HepG2 (cell line): ENCODE data around the gene DAB2IP. TPM values are rescaled to one million over a fixed set of nuclear protein-coding genes. Genes with fewer than 3 reads are reported as not detected.

Experiments used
- ATAC-seq: fragments of 200-7000 bp; cut with Tn5 transposase; 3 replicates; pipeline ENCODE4 v1.9.1; 2020; ENCODE audit warnings: mild to moderate bottlenecking, moderate library complexity
- Bru-seq: library from RNA; stranded (reverse); fragments of 400-500 nt; gene quantifications from one replicate; lab custom pipeline; 2021; lab: Mats Ljungman, UMichigan
- BruChase-seq, 2 experiments: library from RNA; stranded (reverse); fragments of 400-500 nt; gene quantifications; one replicate each; lab custom pipeline; 2021; lab: Mats Ljungman, UMichigan
- BruUV-seq: library from RNA; stranded (reverse); fragments of 400-500 nt; replicated peaks from 2 replicates; lab custom pipeline; 2021; lab: Mats Ljungman, UMichigan
- CTCF ChIA-PET: fragments of 300-600 bp; formaldehyde crosslinking; extraction: SDS; loops from one replicate; lab custom pipeline; 2021; ENCODE audit warnings: low total read pairs, inconsistent platforms, low intra/inter-chr PET ratio; lab: Yijun Ruan, JAX
- POLR2A ChIA-PET: fragments of 350-600 bp; sonication (Branson Sonifier 250); formaldehyde crosslinking; loops from one replicate; lab custom pipeline; 2020; ENCODE audit warnings: antibody characterized with exemption, inconsistent platforms; lab: Yijun Ruan, JAX
- DNase-seq: peaks from one replicate; pipeline ENCODE4 v3.0.0-alpha.2; 2015; ENCODE audit warnings: low spot score
- FAIRE-seq: peaks from 3 replicates; lab custom pipeline; 2011; peaks lifted over from hg19 to GRCh38; lab: Jason Lieb, UNC
- H2AFZ ChIP-seq: one replicate; pipeline ENCODE4 v1.6.1; 2011; ENCODE audit warnings: low read length, inconsistent platforms
- H3K27ac ChIP-seq: fragments of 300-600 bp; 3 replicates; pipeline ENCODE4 v1.8.0; 2011; ENCODE audit warnings: mixed run types, mild to moderate bottlenecking, mixed read lengths, low read length, inconsistent platforms; ENCODE audit not compliant: insufficient read depth; ENCODE audit errors: extremely low read length
- H3K27me3 ChIP-seq, 2 experiments: fragments of 200-600 bp in 1 of 2; 2 replicates in 1 of 2; 3 replicates in 1 of 2; pipeline versions ENCODE4 v1.6.0 to v1.8.0; 2011; ENCODE audit warnings: low read length in 2 of 2, mild to moderate bottlenecking in 2 of 2, moderate library complexity in 2 of 2, inconsistent platforms in 1 of 2; ENCODE audit not compliant: insufficient read depth in 2 of 2, control insufficient read depth in 1 of 2
- H3K36me3 ChIP-seq, 2 experiments: fragments of 200-600 bp in 1 of 2; replicated peaks in 1 of 2; 2 replicates in 1 of 2; 3 replicates in 1 of 2; pipeline versions ENCODE4 v1.5.1 to v1.8.0; 2011; ENCODE audit warnings: low read length in 2 of 2, inconsistent platforms in 1 of 2; ENCODE audit not compliant: insufficient read depth in 2 of 2, control insufficient read depth in 1 of 2
- H3K4me1 ChIP-seq: 2 replicates; pipeline ENCODE4 v1.5.1; 2012; ENCODE audit warnings: low read length, inconsistent platforms; ENCODE audit not compliant: insufficient read depth
- H3K4me2 ChIP-seq: 2 replicates; pipeline ENCODE4 v1.6.0; 2011; ENCODE audit warnings: low read depth, low read length, inconsistent platforms
- H3K4me3 ChIP-seq, 3 experiments: fragments of 200-600 bp in 1 of 3; sonication (generic), shearing (Covaris generic) in 1 of 3; replicated peaks in 1 of 3; 2 replicates each; pipeline ENCODE4 v1.5.1; 2011 to 2016; ENCODE audit warnings: low read length in 3 of 3, inconsistent platforms in 2 of 3, low read depth in 2 of 3, mild to moderate bottlenecking in 2 of 3, control low read depth in 1 of 3, mixed read lengths in 1 of 3; ENCODE audit not compliant: insufficient read depth in 1 of 3
- H3K79me2 ChIP-seq: one replicate; pipeline ENCODE4 v1.6.1; 2011; ENCODE audit warnings: low read length, inconsistent platforms; ENCODE audit not compliant: insufficient read depth
- H3K9ac ChIP-seq: 2 replicates; pipeline ENCODE4 v1.6.0; 2011; ENCODE audit warnings: mild to moderate bottlenecking, low read depth, low read length, inconsistent platforms; ENCODE audit not compliant: insufficient read depth
- H3K9me3 ChIP-seq: 2 replicates; pipeline ENCODE4 v1.5.1; 2012; ENCODE audit warnings: mild to moderate bottlenecking, low read length
- H4K20me1 ChIP-seq: 2 replicates; pipeline ENCODE4 v1.6.0; 2011; ENCODE audit warnings: inconsistent platforms, mild to moderate bottlenecking, low read length, moderate library complexity; ENCODE audit not compliant: insufficient read depth
- GABPA ChIP-seq, 2 experiments: IDR thresholded peaks; 2 replicates each; pipeline ENCODE4 v1.6.1; 2011 to 2016; ENCODE audit warnings: low read depth in 2 of 2, low read length in 1 of 2, missing biosample characterization in 1 of 2, missing genetic modification characterization in 1 of 2
- HNRNPK ChIP-seq: fragments of 200-400 bp; formaldehyde crosslinking; IDR thresholded peaks from 2 replicates; pipeline ENCODE4 v1.6.1; 2018; ENCODE audit warnings: low read length, low read depth, moderate library complexity, mild to moderate bottlenecking; ENCODE audit not compliant: poor library complexity, severe bottlenecking
- MTF1 ChIP-seq: sonication (generic); formaldehyde crosslinking; IDR thresholded peaks from 2 replicates; pipeline ENCODE4 v1.5.0; 2020; ENCODE audit warnings: missing genetic modification reagents
- PHF21A ChIP-seq: sonication (generic); formaldehyde crosslinking; IDR thresholded peaks from 2 replicates; pipeline ENCODE4 v1.5.0; 2020; ENCODE audit warnings: mild to moderate bottlenecking, missing genetic modification reagents
- ZKSCAN5 ChIP-seq: sonication (generic); formaldehyde crosslinking; IDR thresholded peaks from 2 replicates; pipeline ENCODE4 v1.5.1; 2020; ENCODE audit warnings: mild to moderate bottlenecking, missing genetic modification reagents
- ZNF292 ChIP-seq: sonication (generic); formaldehyde crosslinking; IDR thresholded peaks from 2 replicates; pipeline ENCODE4 v1.8.1; 2022; ENCODE audit warnings: mild to moderate bottlenecking, low read depth, missing genetic modification reagents, borderline replicate concordance
- ZNF687 ChIP-seq: sonication (generic); formaldehyde crosslinking; IDR thresholded peaks from 2 replicates; pipeline ENCODE4 v1.5.1; 2020; ENCODE audit warnings: mild to moderate bottlenecking, missing genetic modification reagents, moderate library complexity
- ZSCAN20 ChIP-seq: sonication (generic); formaldehyde crosslinking; IDR thresholded peaks from 2 replicates; pipeline ENCODE4 v1.4.0; 2020; ENCODE audit warnings: missing genetic modification reagents, mild to moderate bottlenecking, borderline replicate concordance
- WGBS: methylation state at CpG from one replicate; pipeline ENCODE4 v1.1.6; 2017; ENCODE audit warnings: low lambda C conversion rate; 5-methylcytosine and 5-hydroxymethylcytosine counted together
- in situ Hi-C: cut with HindIII; loops from 2 replicates; pipeline ENCODE4 v1.10.0; 2017; ENCODE audit warnings: low pct_unique_long_range_greater_than_20kb; ENCODE audit not compliant: extremely low pct_ligation_motif_present
- intact Hi-C: fragments of 100-400 bp; cut with micrococcal nuclease; formaldehyde crosslinking; loops from one replicate; pipeline ENCODE4 v1.10.0; 2022; ENCODE audit not compliant: unreplicated experiment
- long read RNA-seq, 2 experiments: library from RNA in 1 of 2; library from polyadenylated mRNA in 1 of 2; stranded (forward) in 1 of 2; unstranded in 1 of 2; transcript quantifications; one replicate each; pipeline ENCODE4 v2.0.0, GENCODE V29; 2019 to 2022
- polyA minus RNA-seq, 3 experiments: library from RNA; depleted of rRNA, polyadenylated mRNA; stranded (reverse); fragments of >200 nt; gene quantifications; 2 replicates each; pipeline ENCODE4 v1.2.3, GENCODE V29; 2011; ENCODE audit warnings: low replicate concordance in 1 of 3
- polyA plus RNA-seq, 8 experiments: library from polyadenylated mRNA; depleted of rRNA in 3 of 8; stranded (reverse) in 7 of 8; unstranded in 1 of 8; fragments of >200 nt; fragmentation: Illumina TruSeq in 4 of 8; extraction: Trizol in 4 of 8; gene quantifications; 2 replicates each; pipeline versions ENCODE4 v1.2.1 to v1.2.3, GENCODE V29; 2011 to 2016; ENCODE audit warnings: low read depth in 4 of 8, missing spikeins in 1 of 8, mixed read lengths in 1 of 8; ENCODE audit not compliant: insufficient read depth in 1 of 8
- total RNA-seq, 5 experiments: library from RNA; depleted of rRNA; stranded (reverse); fragments of >200 nt; fragmentation: Illumina TruSeq; extraction: Trizol; gene quantifications; 2 replicates each; pipeline ENCODE4 v1.2.3, GENCODE V29; 2016; ENCODE audit warnings: low read depth in 1 of 5
- TF ChIP-seq, protein P1 (sequence below): IDR thresholded peaks from 2 replicates; pipeline ENCODE4 v1.6.1; 2018; ENCODE audit warnings: missing genetic modification reagents, mild to moderate bottlenecking, missing compliant biosample characterization
- TF ChIP-seq, protein P2 (sequence below): sonication (generic); formaldehyde crosslinking; conservative IDR thresholded peaks from 2 replicates; pipeline ENCODE4 v1.4.0; 2020; ENCODE audit warnings: missing genetic modification reagents

Gene DAB2IP
- 25.3 and 32.1 TPM in 2 replicates for total RNA-seq (2016; rRNA removed; fragmentation: Illumina TruSeq; extraction: Trizol)
- total RNA-seq (2016; cell fraction: cytosol; rRNA removed; fragmentation: Illumina TruSeq; extraction: Trizol; ENCODE audit: low read depth): 2.8 and 5.2 TPM in 2 replicates
- total RNA-seq (2016; cell fraction: insoluble cytoplasmic fraction; rRNA removed; fragmentation: Illumina TruSeq; extraction: Trizol): 24.3 and 28.3 TPM in 2 replicates
- total RNA-seq (2016; cell fraction: membrane; rRNA removed; fragmentation: Illumina TruSeq; extraction: Trizol): 10.8 and 12.3 TPM in 2 replicates
- total RNA-seq (2016; cell fraction: nucleus; rRNA removed; fragmentation: Illumina TruSeq; extraction: Trizol): 23.5 and 29.5 TPM in 2 replicates
- polyA plus RNA-seq (2011; rRNA removed): 37.9 and 39.9 TPM in 2 replicates
- polyA plus RNA-seq (2011; cell fraction: cytosol; rRNA removed): 20.8 and 29.3 TPM in 2 replicates
- 42.4 and 54.9 TPM in 2 replicates for polyA plus RNA-seq (2011; cell fraction: nucleus; rRNA removed)
- 14.7 and 24.6 TPM in 2 replicates for polyA plus RNA-seq (2012)
- 1.9 and 2.6 TPM in 2 replicates for polyA plus RNA-seq (2016; cell fraction: cytosol; fragmentation: Illumina TruSeq; extraction: Trizol; ENCODE audit: low read depth)
- 24.2 and 33.5 TPM in 2 replicates for polyA plus RNA-seq (2016; cell fraction: insoluble cytoplasmic fraction; fragmentation: Illumina TruSeq; extraction: Trizol; ENCODE audit: low read depth)
- polyA plus RNA-seq (2016; cell fraction: membrane; fragmentation: Illumina TruSeq; extraction: Trizol; ENCODE audit: low read depth): 5.5 and 5.8 TPM in 2 replicates
- polyA plus RNA-seq (2016; cell fraction: nucleus; fragmentation: Illumina TruSeq; extraction: Trizol; ENCODE audit: insufficient read depth, low read depth): 42.8 and 47.1 TPM in 2 replicates
- 48.1 and 97.1 TPM in 2 replicates for polyA minus RNA-seq (2011; rRNA and poly(A)+ RNA removed; ENCODE audit: low replicate concordance)
- polyA minus RNA-seq (2011; cell fraction: cytosol; rRNA and poly(A)+ RNA removed): 26.5 and 29.0 TPM in 2 replicates
- 34.6 and 46.1 TPM in 2 replicates for polyA minus RNA-seq (2011; cell fraction: nucleus; rRNA and poly(A)+ RNA removed)
- percentile 58 among the genes with signal in this experiment for Bru-seq, nascent RNA
- percentile 62 among the genes with signal in this experiment for BruChase-seq, experiment 1, labeled RNA remaining after a 6-hour chase
- BruChase-seq, experiment 2, labeled RNA remaining after a 2-hour chase: percentile 60 among the genes with signal in this experiment
- long read RNA-seq, experiment 1, partial matches to known transcripts: 14 of 15 reads
- long read RNA-seq, experiment 1, other reads (novel, unspliced or antisense): 1 of 15 reads
- long read RNA-seq, experiment 2, full-length matches to known transcripts: 4 of 107 reads
- long read RNA-seq, experiment 2, partial matches to known transcripts: 35 of 107 reads
- long read RNA-seq, experiment 2, other reads (novel, unspliced or antisense): 68 of 107 reads

DNA sequence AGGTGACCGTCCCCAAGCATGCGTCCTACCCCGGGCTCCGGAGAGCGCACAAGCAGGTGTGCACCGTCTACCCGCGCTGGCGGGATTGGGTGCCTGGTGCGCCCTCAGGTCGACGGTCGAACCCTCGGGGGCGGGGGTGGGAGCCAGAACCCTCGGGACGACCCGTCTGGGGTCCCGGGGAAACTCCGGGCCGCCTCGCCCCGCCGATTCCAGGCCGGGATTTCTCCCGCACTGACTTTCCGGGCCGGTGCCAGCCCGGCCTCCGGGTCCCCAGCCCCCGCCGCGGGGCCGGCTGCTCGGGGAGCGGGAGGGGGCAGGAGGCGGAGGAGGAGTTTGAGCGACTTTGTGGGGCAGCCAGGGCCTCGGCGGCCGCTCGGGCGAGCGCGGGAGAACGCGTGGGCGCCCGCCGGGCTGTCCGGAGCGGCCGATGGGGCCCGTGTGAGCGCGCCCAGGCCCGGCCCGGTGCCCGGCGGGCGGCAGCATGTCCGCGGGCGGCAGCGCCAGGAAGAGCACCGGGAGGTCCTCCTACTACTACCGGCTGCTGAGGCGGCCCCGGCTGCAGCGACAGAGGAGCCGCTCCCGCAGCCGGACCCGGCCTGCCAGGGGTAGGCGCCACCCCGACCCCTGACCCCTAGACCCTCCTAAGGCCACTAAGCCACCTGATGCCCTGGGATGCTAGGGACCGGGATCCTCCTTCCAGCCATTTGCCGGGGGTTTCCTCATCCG, at the start of gene DAB2IP:
TSS of gene DAB2IP (plus strand) at position 340 of the 726 bp plus-strand sequence. CDS start at position 482, 142 bp downstream.
- Histone ChIP-seq H3K9ac (peak within 1 kb of the TSS; percentile 47), H3K27me3 (peaks cover 0 to 11% of the 10 kb centered on the region in 2 experiments; a peak in 2 of 5 replicates), H3K79me2 (no peaks in the 10 kb centered on the region), H2AFZ (no peak within 1 kb of the TSS), H3K36me3 (no peaks in the 10 kb centered on the region), H3K4me3 (peak within 1 kb of the TSS; percentile 65 to 77 (median 67)), H3K9me3 (no peaks in the 10 kb centered on the region), H3K27ac (no peak within 1 kb of the TSS), H4K20me1 (no peaks in the 10 kb centered on the region; the same call in 1 of the 2 replicates), H3K4me2 (peak within 1 kb of the TSS; percentile 96), H3K4me1 (peaks cover 59% of the 10 kb centered on the region)
- 0% methylated on average over 1 of the region's 79 CpGs for WGBS
- DNase-seq (no peak), FAIRE-seq (no peak), ATAC-seq (peak; percentile 69)
- no TSS peak for BruUV-seq
- intact Hi-C loops: no loop called here
- in situ Hi-C loops: no loop called here
- POLR2A ChIA-PET: no interaction called here
- CTCF ChIA-PET: no interaction called here
- TF ChIP-seq ZKSCAN5 (CRISPR knock-in tag) (no peak), HNRNPK (peak; percentile 14), ZSCAN20 (0 out of 2 replicates have a peak, but pooled peaks have one; percentile 28), ZNF687 (CRISPR knock-in tag) (peak; percentile 54; the same call in 1 of the 2 replicates), ZNF292 (CRISPR knock-in tag) (no peak), GABPA (IDR thresholded peaks at IDR 0.05; ENCODE audit: low read depth, low read length) (no peak), GABPA (CRISPR knock-in tag; IDR thresholded peaks at IDR 0.05; ENCODE audit: low read depth) (no peak), PHF21A (CRISPR knock-in tag) (0 out of 2 replicates have a peak, but pooled peaks have one; percentile 40), MTF1 (CRISPR knock-in tag) (no peak)
- TF ChIP-seq, protein P1, sequence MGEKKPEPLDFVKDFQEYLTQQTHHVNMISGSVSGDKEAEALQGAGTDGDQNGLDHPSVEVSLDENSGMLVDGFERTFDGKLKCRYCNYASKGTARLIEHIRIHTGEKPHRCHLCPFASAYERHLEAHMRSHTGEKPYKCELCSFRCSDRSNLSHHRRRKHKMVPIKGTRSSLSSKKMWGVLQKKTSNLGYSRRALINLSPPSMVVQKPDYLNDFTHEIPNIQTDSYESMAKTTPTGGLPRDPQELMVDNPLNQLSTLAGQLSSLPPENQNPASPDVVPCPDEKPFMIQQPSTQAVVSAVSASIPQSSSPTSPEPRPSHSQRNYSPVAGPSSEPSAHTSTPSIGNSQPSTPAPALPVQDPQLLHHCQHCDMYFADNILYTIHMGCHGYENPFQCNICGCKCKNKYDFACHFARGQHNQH (CRISPR knock-in tag): peak; percentile 38; the same call in 1 of the 2 replicates
- TF ChIP-seq, protein P2, sequence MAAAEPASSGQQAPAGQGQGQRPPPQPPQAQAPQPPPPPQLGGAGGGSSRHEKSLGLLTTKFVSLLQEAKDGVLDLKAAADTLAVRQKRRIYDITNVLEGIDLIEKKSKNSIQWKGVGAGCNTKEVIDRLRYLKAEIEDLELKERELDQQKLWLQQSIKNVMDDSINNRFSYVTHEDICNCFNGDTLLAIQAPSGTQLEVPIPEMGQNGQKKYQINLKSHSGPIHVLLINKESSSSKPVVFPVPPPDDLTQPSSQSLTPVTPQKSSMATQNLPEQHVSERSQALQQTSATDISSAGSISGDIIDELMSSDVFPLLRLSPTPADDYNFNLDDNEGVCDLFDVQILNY (CRISPR knock-in tag): no peak
